Bronchial epithelial cell (primary cell): ENCODE results near the gene HMGB3. TPM values are rescaled to one million over a fixed set of nuclear protein-coding genes. Genes with fewer than 3 reads are reported as not detected.

Experiments
- DNase-seq: peaks from one replicate; pipeline ENCODE4 v3.0.0-alpha.2; 2010; ENCODE audit warnings: low read depth
- FAIRE-seq: peaks from 2 replicates; lab custom pipeline; 2011; peaks lifted over from hg19 to GRCh38; lab: Jason Lieb, UNC
- H3K27me3 ChIP-seq: 2 replicates; pipeline ENCODE4 v1.5.1; 2011; ENCODE audit warnings: low read length; ENCODE audit not compliant: control insufficient read depth, insufficient read depth
- H3K36me3 ChIP-seq: 2 replicates; pipeline ENCODE4 v1.5.1; 2011; ENCODE audit warnings: low read length; ENCODE audit not compliant: control insufficient read depth, insufficient read depth
- H3K4me3 ChIP-seq: 2 replicates; pipeline ENCODE4 v1.5.1; 2011; ENCODE audit warnings: mild to moderate bottlenecking, low read depth, low read length, control low read depth
- total RNA-seq: library from RNA; depleted of rRNA; stranded (reverse); fragments of >200 nt; gene quantifications from 2 replicates; pipeline ENCODE4 v1.2.1, GENCODE V29; 2014
- TF ChIP-seq, protein P1 (sequence below): IDR thresholded peaks from 2 replicates; pipeline ENCODE4 v1.5.1; 2011; ENCODE audit warnings: mild to moderate bottlenecking, moderate library complexity, low read length, control low read depth, inconsistent platforms; ENCODE audit not compliant: insufficient read depth, severe bottlenecking

Gene HMGB3
- total RNA-seq, 1 donor from 2014 or later, result 74.5 TPM

DNA sequence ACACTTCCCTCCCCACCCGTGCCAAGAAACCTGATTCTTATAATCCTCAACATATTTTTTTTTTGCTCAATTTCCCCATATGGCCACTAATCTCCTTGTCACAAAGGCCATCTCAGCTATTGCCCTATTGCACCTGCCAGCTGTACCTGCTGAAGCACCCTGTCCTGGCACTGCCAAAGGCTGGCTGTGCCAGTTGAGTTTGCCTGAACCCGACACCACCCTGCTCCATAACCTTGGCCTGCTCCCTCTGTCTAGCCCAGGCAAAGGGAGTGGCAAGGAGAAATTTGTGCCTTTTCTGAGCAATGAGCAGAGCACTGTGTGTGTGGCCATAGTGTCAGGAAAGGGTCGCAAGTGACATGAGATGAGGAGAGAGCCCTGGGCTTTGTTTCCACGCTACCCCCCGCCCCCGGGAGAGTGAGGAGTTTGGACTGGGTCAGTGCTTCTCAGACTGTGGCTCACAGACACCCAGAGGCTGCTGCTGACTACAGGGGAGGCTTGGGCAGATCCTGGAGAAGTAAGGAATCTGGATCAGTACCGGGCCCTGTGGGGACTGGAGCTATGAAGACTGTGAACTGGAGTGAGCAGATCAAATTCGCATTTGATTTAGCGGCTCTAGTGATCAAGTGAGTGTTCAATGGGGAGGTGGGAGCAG, 42.2 kb upstream of the HMGB3 start:
- DNase-seq, result no peak
- FAIRE-seq, result no peak
- H3K36me3 ChIP-seq, result no peaks in the 10 kb centered on the region

DNA sequence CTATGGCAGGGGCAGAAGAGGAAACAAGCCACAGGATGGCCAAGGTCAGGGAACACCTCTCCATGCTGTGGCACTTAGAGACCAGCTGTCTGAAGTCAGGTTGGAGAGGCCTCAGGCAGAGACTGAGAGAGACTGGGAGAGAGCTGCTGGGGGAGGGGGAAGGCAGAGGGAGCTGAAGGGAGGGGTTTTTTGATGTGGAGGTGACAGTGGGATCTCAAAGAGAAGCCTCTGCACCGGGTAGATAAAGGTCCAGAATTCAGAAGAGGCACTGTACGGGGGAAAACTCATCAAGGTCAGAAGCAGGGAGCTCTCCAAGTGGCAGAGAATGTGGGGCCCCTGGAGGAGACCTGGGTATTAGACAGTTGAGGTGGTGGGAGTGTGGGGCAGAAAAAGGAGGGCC, 41.6 kb upstream of the HMGB3 start:
- no peak overlapping the region for H3K4me3 ChIP-seq
- DNase-seq (no peak), FAIRE-seq (no peak)
- no peaks in the 10 kb centered on the region for H3K36me3 ChIP-seq
- TF ChIP-seq, protein P1, sequence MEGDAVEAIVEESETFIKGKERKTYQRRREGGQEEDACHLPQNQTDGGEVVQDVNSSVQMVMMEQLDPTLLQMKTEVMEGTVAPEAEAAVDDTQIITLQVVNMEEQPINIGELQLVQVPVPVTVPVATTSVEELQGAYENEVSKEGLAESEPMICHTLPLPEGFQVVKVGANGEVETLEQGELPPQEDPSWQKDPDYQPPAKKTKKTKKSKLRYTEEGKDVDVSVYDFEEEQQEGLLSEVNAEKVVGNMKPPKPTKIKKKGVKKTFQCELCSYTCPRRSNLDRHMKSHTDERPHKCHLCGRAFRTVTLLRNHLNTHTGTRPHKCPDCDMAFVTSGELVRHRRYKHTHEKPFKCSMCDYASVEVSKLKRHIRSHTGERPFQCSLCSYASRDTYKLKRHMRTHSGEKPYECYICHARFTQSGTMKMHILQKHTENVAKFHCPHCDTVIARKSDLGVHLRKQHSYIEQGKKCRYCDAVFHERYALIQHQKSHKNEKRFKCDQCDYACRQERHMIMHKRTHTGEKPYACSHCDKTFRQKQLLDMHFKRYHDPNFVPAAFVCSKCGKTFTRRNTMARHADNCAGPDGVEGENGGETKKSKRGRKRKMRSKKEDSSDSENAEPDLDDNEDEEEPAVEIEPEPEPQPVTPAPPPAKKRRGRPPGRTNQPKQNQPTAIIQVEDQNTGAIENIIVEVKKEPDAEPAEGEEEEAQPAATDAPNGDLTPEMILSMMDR, result no peak
- H3K27me3 ChIP-seq, result no peaks in the 10 kb centered on the region

More for the DNA sequence above, 42.2 kb upstream of the HMGB3 start:
- TF ChIP-seq, protein P1, result no peak
- no peaks in the 10 kb centered on the region for H3K27me3 ChIP-seq
- H3K4me3 ChIP-seq, result no peak overlapping the region

DNA sequence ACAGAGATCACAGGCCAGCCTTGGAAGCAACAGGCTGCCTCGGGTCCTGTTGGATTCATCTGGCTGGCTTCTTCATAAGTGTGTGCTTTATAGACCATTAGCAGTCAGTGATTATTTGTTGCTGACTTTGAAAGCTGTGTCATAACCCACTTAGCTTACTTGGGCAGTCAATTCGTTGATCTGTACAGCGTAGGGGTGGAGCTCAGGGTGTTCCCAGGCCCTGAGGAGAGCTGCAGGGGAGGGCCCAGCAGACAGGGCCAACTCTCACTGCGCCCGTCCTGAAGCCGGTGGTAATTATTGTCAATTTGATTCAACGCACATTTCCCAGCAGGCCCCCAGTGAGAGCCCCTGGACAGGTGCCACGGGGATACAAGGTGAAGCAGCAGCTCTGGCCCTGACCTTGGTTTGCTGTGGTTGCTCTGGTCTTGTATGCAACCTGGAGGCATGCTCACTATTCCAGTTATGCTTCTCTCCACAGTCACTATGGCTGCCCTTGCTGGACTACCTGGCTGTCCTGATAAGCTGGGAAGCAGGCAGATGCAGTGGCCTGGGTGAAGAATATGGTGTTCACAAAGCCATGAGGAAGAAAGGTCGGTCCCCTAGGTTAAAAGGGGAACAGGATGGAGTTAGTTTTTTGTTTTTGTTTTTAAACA, 40.1 kb upstream of the HMGB3 start:
- Histone ChIP-seq H3K27me3 (no peaks in the 10 kb centered on the region), H3K4me3 (no peak overlapping the region), H3K36me3 (no peaks in the 10 kb centered on the region)
- no peak for FAIRE-seq
- DNase-seq, result no peak
- TF ChIP-seq, protein P1, result no peak

DNA sequence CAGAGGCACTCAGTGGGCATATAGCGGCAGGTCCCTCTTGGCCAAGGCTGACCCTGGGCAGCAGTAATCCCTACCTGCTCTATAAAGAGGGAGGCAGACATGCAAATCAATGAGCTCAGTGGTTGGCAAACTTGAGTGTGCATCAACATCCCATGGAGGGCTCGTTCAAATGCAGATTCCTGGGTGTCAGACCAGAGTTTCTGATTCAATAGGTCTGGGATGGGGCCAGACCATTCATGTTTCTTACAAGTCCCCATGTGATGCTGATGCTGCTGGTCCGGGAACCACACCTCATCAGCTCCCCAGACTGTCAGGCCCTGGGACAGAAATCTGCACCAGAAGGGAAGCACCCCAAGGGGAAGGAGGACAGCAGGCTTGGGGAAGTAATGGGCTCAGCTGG, 38.9 kb upstream of the HMGB3 start:
- Histone ChIP-seq H3K36me3 (no peaks in the 10 kb centered on the region), H3K4me3 (no peak overlapping the region), H3K27me3 (no peaks in the 10 kb centered on the region)
- FAIRE-seq (no peak), DNase-seq (no peak)
- TF ChIP-seq, protein P1, result no peak

DNA sequence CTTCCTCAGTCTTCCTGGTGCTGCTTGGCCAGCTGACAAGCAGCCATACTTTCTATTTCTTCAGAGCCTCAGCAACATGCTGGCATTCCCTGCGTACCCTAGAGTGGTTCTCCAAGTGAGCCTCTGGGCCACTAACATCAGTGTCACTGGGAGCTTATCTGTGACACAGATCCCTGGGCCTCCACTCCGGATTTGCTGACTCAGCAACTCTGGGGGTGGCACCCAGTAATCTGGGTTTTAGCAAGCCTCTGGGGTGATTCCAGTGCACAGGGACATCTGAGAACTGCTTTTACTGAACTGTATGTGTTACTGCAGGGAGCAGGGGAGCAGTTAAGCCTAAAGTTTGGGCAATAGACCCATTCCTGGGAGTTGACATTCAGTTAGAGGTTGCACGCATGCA, 28.2 kb upstream of the HMGB3 start:
- FAIRE-seq, result no peak
- TF ChIP-seq, protein P1, result no peak

More for the DNA sequence above, 28.2 kb upstream of the HMGB3 start:
- Histone ChIP-seq H3K27me3 (no peaks in the 10 kb centered on the region), H3K4me3 (no peak overlapping the region), H3K36me3 (no peaks in the 10 kb centered on the region)
- no peak for DNase-seq
